ENCODE measurements around the gene MIPEP.

DNA sequence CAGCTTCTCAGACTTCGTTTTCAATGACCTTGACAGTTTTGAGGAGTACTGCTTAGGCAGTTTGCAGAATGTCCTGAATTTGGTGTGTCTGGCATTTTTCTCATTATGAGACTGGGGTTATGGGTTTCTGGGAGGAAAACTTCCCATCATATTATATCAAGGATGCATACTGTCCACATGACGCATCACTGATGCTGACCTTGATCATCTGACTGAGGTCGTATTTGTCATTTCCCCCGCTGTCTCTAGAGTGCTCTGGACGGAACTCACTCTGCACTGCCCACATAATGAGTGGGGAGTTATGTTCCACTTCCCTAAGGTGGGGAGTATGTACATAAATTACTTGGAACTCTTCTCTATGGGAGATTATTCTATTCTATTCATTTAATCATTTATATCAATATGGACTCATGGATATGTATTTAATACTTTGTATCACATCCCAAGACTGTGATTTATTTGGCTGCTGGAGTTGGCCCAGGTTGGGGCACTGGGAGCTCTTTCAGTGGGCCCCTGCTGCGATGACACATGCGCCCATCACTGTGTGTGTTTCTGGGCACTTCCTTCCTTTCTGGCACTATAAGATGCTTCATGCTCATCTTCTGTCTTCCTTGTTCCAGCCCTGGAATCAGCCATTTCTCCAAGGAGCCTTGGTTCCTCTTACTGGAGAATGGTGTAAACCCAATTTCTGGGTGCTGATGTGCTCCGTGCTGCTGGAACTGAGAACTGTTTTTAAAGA lies 138.6 kb downstream of the MIPEP start:
- TF ChIP-seq, protein P1, sequence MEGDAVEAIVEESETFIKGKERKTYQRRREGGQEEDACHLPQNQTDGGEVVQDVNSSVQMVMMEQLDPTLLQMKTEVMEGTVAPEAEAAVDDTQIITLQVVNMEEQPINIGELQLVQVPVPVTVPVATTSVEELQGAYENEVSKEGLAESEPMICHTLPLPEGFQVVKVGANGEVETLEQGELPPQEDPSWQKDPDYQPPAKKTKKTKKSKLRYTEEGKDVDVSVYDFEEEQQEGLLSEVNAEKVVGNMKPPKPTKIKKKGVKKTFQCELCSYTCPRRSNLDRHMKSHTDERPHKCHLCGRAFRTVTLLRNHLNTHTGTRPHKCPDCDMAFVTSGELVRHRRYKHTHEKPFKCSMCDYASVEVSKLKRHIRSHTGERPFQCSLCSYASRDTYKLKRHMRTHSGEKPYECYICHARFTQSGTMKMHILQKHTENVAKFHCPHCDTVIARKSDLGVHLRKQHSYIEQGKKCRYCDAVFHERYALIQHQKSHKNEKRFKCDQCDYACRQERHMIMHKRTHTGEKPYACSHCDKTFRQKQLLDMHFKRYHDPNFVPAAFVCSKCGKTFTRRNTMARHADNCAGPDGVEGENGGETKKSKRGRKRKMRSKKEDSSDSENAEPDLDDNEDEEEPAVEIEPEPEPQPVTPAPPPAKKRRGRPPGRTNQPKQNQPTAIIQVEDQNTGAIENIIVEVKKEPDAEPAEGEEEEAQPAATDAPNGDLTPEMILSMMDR (IDR thresholded peaks at IDR 0.05), result no peak
- no peak for TF ChIP-seq POLR2A (IDR thresholded peaks at IDR 0.05)

All from adrenal gland (tissue), 5 donors.